ENCODE measurements around the gene CEP120. TPM values are rescaled to one million over a fixed set of nuclear protein-coding genes. Genes with fewer than 3 reads are reported as not detected.
A peak's percentile ranks its signal among the peaks of the same experiment; 100 is the strongest.

CEP120 gene
- total RNA-seq, 2 donors from 2014 or later = 11.7 to 18.2 TPM

- intact Hi-C loops (cut with DNase I) = no loop called here
- H3K9me3 ChIP-seq = no peaks in the 10 kb centered on the region
- no peak overlapping the region for H3K4me3 ChIP-seq
- TF ChIP-seq CTCF (IDR thresholded peaks at IDR 0.05) = no peak
- peak overlapping the region in 1 of 2 donors; percentile 26 for H3K9ac ChIP-seq (ENCODE audit: low read depth in 2 of 2, low read length in 2 of 2)
- no peaks in the 10 kb centered on the region for H3K27me3 ChIP-seq
- DNase-seq = no peak
- H3K27ac ChIP-seq = peak overlapping the region; percentile 47
- no peaks in the 10 kb centered on the region for H3K4me1 ChIP-seq
- H3K36me3 ChIP-seq = no peaks in the 10 kb centered on the region
Observed at GRCh38 chr5:123456242-123456641, 33.0 kb upstream of the CEP120 start.

GRCh38 chr5:123455640-123456039, 32.4 kb upstream of the CEP120 start:
- Histone ChIP-seq H3K9ac (ENCODE audit: low read depth in 2 of 2, low read length in 2 of 2) (no peak overlapping the region), H3K4me3 (no peak overlapping the region), H3K27me3 (no peaks in the 10 kb centered on the region), H3K4me1 (no peaks in the 10 kb centered on the region), H3K27ac (peak overlapping the region; percentile 43), H3K9me3 (no peaks in the 10 kb centered on the region), H3K36me3 (no peaks in the 10 kb centered on the region)
- DNase-seq = no peak
- intact Hi-C loops (cut with DNase I) = no loop called here
- no peak for TF ChIP-seq CTCF (IDR thresholded peaks at IDR 0.05)

GRCh38 chr5:123455095-123455494, 31.9 kb upstream of the CEP120 start:
- DNase-seq = no peak
- Histone ChIP-seq H3K9ac (ENCODE audit: low read depth in 2 of 2, low read length in 2 of 2) (no peak overlapping the region), H3K36me3 (no peaks in the 10 kb centered on the region), H3K9me3 (no peaks in the 10 kb centered on the region), H3K27ac (no peak overlapping the region), H3K4me3 (no peak overlapping the region), H3K27me3 (no peaks in the 10 kb centered on the region), H3K4me1 (no peaks in the 10 kb centered on the region)
- intact Hi-C loops (cut with DNase I) = no loop called here
- no peak for TF ChIP-seq CTCF (IDR thresholded peaks at IDR 0.05)

GRCh38 chr5:123454259-123454911, 31.2 kb upstream of the CEP120 start:
- H3K27ac ChIP-seq = no peak overlapping the region
- H3K27me3 ChIP-seq = no peaks in the 10 kb centered on the region
- H3K4me3 ChIP-seq = no peak overlapping the region
- no peaks in the 10 kb centered on the region for H3K36me3 ChIP-seq
- no peaks in the 10 kb centered on the region for H3K4me1 ChIP-seq
- no peak for TF ChIP-seq CTCF (IDR thresholded peaks at IDR 0.05)
- no peaks in the 10 kb centered on the region for H3K9me3 ChIP-seq
- intact Hi-C loops (cut with DNase I) = no loop called here
- DNase-seq = no peak
- H3K9ac ChIP-seq (ENCODE audit: low read depth in 2 of 2, low read length in 2 of 2) = no peak overlapping the region

- Histone ChIP-seq H3K9me3 (no peaks in the 10 kb centered on the region), H3K4me3 (no peak overlapping the region), H3K27ac (no peak overlapping the region), H3K27me3 (no peaks in the 10 kb centered on the region), H3K9ac (ENCODE audit: low read depth in 2 of 2, low read length in 2 of 2) (no peak overlapping the region), H3K4me1 (no peaks in the 10 kb centered on the region), H3K36me3 (no peaks in the 10 kb centered on the region)
- TF ChIP-seq CTCF (IDR thresholded peaks at IDR 0.05) = no peak
- intact Hi-C loops (cut with DNase I) = no loop called here
- no peak for DNase-seq
Observed at GRCh38 chr5:123452401-123452800, 29.2 kb upstream of the CEP120 start.
